Body of pancreas (tissue), 4 donors: Measurements from ENCODE around the gene GOLGA3. TPM values are rescaled to one million over a fixed set of nuclear protein-coding genes. Genes with fewer than 3 reads are reported as not detected.

ENCODE experiments used
- ATAC-seq: fragments of 150-250 bp; one replicate; pipeline ENCODE4 v1.9.1; 2016
- DNase-seq, 4 donors: peaks; one replicate each; pipeline ENCODE4 v3.0.0-alpha.2; 2019
- H3K27ac ChIP-seq, 4 donors: fragments of 200-600 bp; sonication (generic); 1 replicate in 3 of 4; 2 replicates in 1 of 4; pipeline versions ENCODE4 v1.5.1 to v1.6.1; 2016 to 2019; ENCODE audit warnings: mild to moderate bottlenecking in 1 of 4, mixed read lengths in 1 of 4, moderate library complexity in 1 of 4
- H3K27me3 ChIP-seq, 2 donors: fragments of 200-600 bp; sonication (generic); one replicate each; pipeline ENCODE4 v1.6.0; 2016; ENCODE audit warnings: mild to moderate bottlenecking in 1 of 2
- H3K36me3 ChIP-seq, 2 donors: fragments of 200-600 bp; sonication (generic); replicated peaks in 1 of 2; 2 replicates each; pipeline ENCODE4 v1.5.1; 2016; ENCODE audit warnings: low read depth in 2 of 2; ENCODE audit not compliant: insufficient read depth in 1 of 2
- H3K4me1 ChIP-seq: fragments of 200-600 bp; sonication (generic); one replicate; pipeline ENCODE4 v1.6.0; 2016
- H3K4me3 ChIP-seq, 2 donors: fragments of 200-600 bp; sonication (generic); 1 replicate in 1 of 2; 2 replicates in 1 of 2; pipeline ENCODE4 v1.5.1; 2016 to 2019
- H3K9me3 ChIP-seq, 3 donors: fragments of 200-600 bp; sonication (generic); 1 replicate in 2 of 3; 2 replicates in 1 of 3; pipeline ENCODE4 v1.5.1; 2016
- CTCF ChIP-seq, 7 experiments: fragments of 450-650 bp in 4 of 7; fragments of 200-600 bp in 3 of 7; sonication (generic) in 3 of 7; IDR thresholded peaks; one replicate each; pipeline ENCODE4 v1.5.1; 2016 to 2019; ENCODE audit warnings: antibody characterized with exemption in 7 of 7
- POLR2A ChIP-seq, 3 donors: fragments of 450-650 bp; IDR thresholded peaks; one replicate each; pipeline ENCODE4 v1.6.1; 2016; ENCODE audit warnings: antibody characterized with exemption in 3 of 3, mild to moderate bottlenecking in 2 of 3
- WGBS, 2 donors: methylation state at CpG; one replicate each; pipeline ENCODE4 v1.1.5; 2017; 5-methylcytosine and 5-hydroxymethylcytosine counted together
- intact Hi-C: fragments of 100-400 bp; cut with DNase I; formaldehyde crosslinking; loops from one replicate; pipeline ENCODE4 v1.15.1; 2023
- total RNA-seq, 2 donors: library from RNA; depleted of rRNA; stranded (reverse); fragments of >200 nt; gene quantifications; one replicate each; pipeline ENCODE4 v1.1.0, GENCODE V29; 2016

Gene GOLGA3
- total RNA-seq, 2 donors from 2014 or later, result 57.3 to 98.6 TPM

GRCh38 chr12:132852496-132852895 is 23.8 kb upstream of the GOLGA3 start:
- intact Hi-C loops, result no loop called here
- 94 to 95% methylated on average over 7 to 12 of the region's 12 CpGs for WGBS, 2 donors
- peaks cover 20 to 56% of the 10 kb centered on the region in 2 donors for H3K36me3 ChIP-seq
- H3K27me3 ChIP-seq, result no peaks in the 10 kb centered on the region
- no peaks in the 10 kb centered on the region for H3K4me1 ChIP-seq
- ATAC-seq, result no peak
- DNase-seq, result no peak
- no peaks in the 10 kb centered on the region for H3K9me3 ChIP-seq
- H3K4me3 ChIP-seq, result no peak overlapping the region
- TF ChIP-seq CTCF (IDR thresholded peaks at IDR 0.05), result no peak
- no peak overlapping the region for H3K27ac ChIP-seq

GRCh38 chr12:132851465-132851864 is 22.8 kb upstream of the GOLGA3 start:
- no peak for ATAC-seq
- no peaks in the 10 kb centered on the region for H3K27me3 ChIP-seq
- WGBS, 2 donors, result 90 to 92% methylated on average over 25 of the region's 25 CpGs
- H3K27ac ChIP-seq, result no peak overlapping the region
- no peak for TF ChIP-seq CTCF (IDR thresholded peaks at IDR 0.05)
- TF ChIP-seq POLR2A (IDR thresholded peaks at IDR 0.05), result no peak
- DNase-seq, result no peak
- no peaks in the 10 kb centered on the region for H3K4me1 ChIP-seq
- no peaks in the 10 kb centered on the region for H3K9me3 ChIP-seq
- H3K4me3 ChIP-seq, result no peak overlapping the region
- intact Hi-C loops, result no loop called here
- peaks cover 12 to 51% of the 10 kb centered on the region in 2 donors for H3K36me3 ChIP-seq

- Histone ChIP-seq H3K4me3 (no peak overlapping the region), H3K9me3 (no peaks in the 10 kb centered on the region), H3K36me3 (peaks cover 3 to 40% of the 10 kb centered on the region in 2 donors), H3K27me3 (no peaks in the 10 kb centered on the region), H3K27ac (no peak overlapping the region), H3K4me1 (no peaks in the 10 kb centered on the region)
- ATAC-seq (no peak), DNase-seq (no peak)
- no peak for TF ChIP-seq CTCF (IDR thresholded peaks at IDR 0.05)
- TF ChIP-seq POLR2A (IDR thresholded peaks at IDR 0.05), result no peak
- intact Hi-C loops, result no loop called here
- WGBS, 2 donors, result 94 to 95% methylated on average over 8 to 16 of the region's 16 CpGs
Measured at GRCh38 chr12:132850291-132850690, 21.6 kb upstream of the GOLGA3 start.

- no peak for ATAC-seq
- intact Hi-C loops, result no loop called here
- H3K4me3 ChIP-seq, result no peak overlapping the region
- no peak overlapping the region for H3K27ac ChIP-seq
- peaks cover 3 to 30% of the 10 kb centered on the region in 2 donors for H3K36me3 ChIP-seq
- DNase-seq, result no peak
- no peaks in the 10 kb centered on the region for H3K27me3 ChIP-seq
- TF ChIP-seq POLR2A (IDR thresholded peaks at IDR 0.05), result no peak
- TF ChIP-seq CTCF (IDR thresholded peaks at IDR 0.05), result no peak
- no peaks in the 10 kb centered on the region for H3K4me1 ChIP-seq
- WGBS, 2 donors, result 92 to 96% methylated on average over 7 to 13 of the region's 13 CpGs
- no peaks in the 10 kb centered on the region for H3K9me3 ChIP-seq
Measured at GRCh38 chr12:132848521-132848920, 19.9 kb upstream of the GOLGA3 start.
